Midbrain (tissue), 1 donor: ENCODE data around the gene ITPR2.
A peak's percentile ranks its signal among the peaks of the same experiment; 100 is the strongest.

Source experiments
- DNase-seq: peaks from one replicate; lab custom pipeline; 2025; lab: John Stamatoyannopoulos, UW

The ITPR2 gene

DNA sequence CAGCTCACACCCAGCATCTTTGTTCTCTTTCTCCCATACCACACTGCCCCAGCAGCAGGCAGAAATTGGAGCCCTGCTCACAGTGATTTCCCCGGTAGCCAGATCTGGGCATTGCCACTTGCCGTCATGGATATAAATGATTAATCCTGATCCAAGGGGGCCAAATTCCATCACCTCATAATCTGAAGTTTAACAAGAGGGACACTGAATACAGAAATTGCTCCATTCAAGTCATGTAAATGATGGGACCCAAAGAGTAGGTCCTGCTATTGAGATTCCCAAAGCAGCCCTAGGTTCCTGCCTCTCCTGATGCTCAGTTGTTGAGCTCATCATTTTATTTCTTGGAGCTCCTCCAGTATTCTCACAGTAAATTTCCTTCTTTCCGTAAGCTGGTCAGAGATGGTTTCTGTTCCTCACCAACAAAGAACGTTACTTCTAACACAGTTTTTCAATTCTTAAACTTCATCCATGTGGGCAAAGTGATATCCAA, 11.7 kb downstream of the ITPR2 start:
- peak; percentile 40 for DNase-seq

DNA sequence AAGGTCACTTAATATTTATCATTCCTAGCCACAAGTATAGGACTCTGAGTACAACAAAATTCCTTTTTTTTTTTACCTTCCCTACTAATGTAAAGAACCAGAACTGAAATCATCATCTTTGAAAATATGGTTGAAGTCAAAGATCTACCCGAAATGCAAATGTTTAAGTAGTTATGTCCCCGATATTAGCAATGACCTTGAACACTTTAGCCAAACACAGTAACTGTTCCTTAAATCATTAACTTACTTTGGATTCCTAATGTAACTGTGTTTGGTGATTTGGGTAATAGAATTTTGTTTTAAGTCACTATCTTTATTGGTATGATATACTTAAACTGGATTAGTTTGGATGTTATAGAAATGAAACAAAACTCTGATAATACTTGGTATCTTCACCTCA, 14.4 kb downstream of the ITPR2 start:
- no peak for DNase-seq

DNA sequence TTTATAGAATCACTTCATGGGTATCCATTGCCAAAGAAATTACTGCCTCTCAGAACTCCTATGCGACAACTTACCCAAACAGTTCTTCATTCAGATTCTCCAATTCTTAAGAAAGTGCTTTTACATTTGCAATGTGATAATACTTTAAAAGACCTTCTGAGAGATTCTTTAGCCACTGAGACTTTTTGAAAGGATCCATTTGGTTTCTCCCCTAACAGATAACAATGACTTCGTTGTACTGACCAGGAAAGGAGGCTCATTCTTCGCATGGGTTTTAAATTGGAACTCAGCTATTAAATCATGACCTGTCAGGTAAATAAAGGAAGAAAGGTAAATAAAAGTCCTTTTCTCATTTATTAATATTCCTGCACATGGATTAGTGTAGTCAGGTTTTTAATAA, 14.8 kb downstream of the ITPR2 start:
- no peak for DNase-seq

DNA sequence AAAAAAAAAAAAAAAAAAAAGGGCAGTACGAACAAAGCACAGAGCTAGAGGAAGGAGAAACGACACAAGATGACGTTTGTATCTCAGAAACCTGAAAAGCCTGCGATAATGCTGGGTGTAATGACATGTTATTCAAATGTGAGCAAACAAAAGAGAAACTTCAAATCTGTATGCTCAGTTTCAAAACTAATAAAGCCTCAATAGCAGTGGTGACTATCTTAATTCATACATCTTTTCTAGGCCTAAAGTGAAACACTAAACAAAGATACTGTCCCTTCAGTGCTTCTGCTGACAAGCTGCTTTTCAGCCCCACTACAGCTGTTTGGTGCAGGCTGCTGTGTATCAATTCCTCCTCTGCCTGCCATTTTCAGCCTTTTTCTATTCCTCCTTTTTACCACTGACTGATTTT, 15.8 kb downstream of the ITPR2 start:
- no peak for DNase-seq

DNA sequence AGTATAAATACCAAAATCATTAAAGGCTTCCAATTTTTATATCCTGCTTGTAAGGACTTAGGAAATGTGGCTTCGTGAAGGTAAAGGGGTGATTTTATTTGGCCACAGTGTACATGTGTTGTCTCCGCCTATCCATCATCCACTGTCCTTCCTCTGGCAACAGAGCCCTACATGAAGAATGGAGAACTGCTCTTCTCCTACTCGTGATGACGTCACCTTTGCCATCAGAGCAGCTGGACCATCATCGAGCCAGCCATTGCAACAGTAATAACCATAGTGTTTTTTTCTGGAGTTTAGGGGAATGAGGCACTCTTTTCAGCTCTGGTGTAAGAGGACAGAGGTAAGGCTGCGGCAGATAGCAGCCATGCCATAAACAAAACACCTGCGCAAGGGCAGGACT, 19.2 kb downstream of the ITPR2 start:
- no peak for DNase-seq

DNA sequence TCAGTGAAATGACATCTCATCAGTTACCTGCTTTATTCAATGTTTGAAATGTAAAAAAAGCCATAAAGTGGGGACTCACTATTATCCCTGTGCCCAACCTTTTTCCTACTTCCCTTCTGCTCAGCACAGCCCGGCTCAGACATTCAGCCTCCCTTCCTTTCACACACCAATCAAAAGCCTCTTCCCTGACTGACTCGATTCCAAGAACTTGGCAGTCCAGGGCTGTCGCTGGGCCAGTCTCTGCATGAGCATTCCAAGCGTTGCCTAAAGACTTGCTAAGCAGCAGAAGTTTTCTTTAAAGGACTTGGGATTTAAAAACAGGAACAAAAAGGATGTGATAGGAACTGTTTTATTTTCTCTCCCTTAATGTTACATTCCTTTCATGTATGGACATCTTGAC, 22.7 kb downstream of the ITPR2 start:
- peak; percentile 77 for DNase-seq

DNA sequence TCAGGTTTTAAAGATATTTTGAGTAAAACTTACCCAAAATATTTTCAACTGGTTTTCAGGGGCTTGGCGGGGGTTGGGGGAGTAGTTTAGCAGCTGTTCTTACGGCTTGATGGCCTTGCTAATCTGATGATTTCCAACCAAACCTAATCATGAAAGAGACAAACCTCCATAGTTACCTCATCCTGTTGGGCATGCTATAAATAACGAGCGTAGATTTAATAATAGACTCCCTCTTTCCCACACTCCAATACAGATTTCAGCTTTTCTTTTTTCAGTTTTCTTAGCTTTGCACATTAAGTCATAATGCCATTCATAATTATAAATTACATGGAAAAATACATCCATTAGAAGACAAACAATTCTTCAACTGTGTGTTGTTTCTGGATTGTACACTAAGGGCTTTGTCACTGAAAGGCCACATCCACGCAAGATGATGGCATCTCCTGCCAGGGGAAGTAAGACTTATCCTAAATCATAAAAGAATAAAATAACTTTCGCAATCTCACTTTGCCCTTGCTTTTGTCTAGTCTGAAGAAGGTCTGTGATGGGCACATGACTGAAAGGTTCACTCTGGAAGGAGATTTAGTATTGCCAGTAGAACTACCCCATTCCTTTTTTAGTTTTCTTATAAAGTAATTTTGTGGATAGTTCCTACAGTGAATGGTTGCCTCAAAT, 23.2 kb downstream of the ITPR2 start:
- no peak for DNase-seq

DNA sequence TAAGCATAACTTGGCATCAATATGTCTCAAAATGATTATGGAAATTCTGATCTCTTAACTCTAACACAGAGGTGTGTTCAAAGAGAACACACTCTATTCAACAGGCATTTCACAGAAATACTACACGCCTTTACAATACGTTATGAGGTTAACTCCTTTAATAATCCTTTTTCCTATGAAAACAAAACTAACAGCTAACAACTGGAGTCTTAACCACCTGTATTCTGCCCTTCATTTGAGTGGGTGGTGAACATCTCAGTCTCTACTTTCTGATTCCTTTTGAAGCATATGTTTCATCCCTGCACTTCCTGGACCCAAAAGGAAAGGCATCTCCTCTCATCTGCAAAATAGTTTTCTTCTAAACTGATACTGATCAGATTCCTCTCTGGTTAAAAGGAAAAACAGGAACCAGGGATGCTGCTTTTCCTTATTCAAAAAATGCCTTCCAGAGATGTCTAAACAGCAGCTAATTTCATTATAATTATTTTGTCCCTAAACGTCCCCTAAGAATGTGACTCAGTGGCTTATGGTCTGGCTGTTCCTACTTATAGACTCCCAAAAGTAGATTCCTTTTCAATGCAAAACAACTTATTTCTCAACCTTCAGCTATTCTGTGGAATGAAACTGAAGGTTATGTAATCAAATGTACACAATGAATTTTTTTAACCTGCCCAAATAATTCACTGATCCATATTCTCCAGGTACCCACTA, 24.1 kb downstream of the ITPR2 start:
- DNase-seq: no peak

DNA sequence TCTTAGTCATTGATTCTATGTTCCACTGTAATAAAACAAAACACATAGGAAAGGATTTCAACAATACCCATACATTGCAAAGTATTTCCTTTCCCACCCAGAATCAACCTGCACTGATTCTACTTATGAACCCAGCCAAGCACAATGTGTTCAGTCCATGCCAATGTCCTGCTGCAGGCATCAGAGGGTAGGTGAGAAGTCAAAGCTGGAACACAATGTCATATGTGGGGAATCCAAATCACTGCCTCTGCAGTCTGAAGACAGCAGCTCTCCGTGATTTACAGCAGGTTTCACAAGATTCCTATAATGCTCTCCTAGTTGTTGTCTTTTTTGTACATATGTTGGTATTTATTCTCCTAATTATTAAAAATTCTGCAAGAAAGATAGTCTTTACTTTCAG, 25.7 kb downstream of the ITPR2 start:
- no peak for DNase-seq

DNA sequence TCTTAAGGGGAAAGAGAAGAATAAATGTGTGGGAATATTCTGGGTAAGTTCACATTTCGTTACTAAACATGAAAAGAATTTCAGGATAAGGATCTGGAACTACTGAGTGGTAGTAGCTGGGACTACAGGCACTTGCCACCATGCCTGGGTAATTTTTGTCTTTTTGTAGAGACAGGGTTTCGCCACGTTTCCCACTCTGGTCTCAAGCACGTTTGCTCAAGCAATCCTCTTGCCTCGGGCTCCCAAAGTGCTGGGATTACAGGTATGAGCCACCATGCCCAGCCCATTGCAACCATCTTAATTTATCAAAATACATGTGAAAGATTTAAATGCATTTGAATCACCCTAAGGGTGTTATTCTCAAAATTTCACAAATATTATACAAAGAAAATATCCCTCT, 26.4 kb downstream of the ITPR2 start:
- DNase-seq: no peak

DNA sequence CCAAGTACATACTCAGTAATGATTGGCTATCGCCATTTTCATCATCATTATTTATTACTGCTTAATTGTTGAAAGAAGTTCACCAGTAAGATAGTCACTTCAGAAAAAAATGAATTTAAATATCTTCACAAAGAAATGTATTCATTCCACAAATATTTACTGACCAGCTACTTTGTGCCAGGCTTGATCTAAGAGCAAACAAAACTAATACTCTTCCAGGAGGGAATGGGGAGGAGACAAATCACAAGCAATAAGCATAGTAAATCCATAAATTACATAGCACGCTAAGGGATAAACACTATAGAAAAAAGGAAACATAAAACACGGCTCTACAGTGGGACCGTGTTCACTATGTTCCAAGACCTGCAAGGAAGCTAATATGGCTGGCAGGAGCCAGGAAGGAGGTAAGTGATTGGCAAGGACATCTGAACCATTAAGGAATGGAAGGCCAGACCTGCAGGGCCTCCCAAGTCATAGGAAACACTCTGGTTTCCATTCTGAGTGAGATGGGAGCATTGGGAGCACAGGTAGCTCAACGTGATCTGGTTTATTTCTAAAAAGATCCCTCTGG, 27.5 kb downstream of the ITPR2 start:
- no peak for DNase-seq

DNA sequence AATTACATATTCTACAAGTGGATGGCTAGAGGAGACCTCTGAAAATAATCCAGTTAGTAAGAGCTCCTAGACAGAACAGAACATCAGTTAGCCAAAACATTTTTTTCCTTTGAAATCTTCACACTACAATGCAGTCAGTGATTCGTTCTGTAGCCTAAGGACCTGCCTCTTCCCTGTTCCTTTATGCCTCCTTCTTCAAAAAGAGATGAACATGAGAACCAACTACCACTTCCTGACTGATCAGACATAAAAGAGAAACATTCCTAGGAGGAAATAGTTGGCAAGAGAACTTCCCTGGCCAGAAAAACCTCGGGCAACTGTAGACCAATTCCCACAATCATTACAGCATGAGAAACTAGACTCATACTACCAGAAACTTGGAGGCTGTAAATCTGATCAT, 29.4 kb downstream of the ITPR2 start:
- no peak for DNase-seq

DNA sequence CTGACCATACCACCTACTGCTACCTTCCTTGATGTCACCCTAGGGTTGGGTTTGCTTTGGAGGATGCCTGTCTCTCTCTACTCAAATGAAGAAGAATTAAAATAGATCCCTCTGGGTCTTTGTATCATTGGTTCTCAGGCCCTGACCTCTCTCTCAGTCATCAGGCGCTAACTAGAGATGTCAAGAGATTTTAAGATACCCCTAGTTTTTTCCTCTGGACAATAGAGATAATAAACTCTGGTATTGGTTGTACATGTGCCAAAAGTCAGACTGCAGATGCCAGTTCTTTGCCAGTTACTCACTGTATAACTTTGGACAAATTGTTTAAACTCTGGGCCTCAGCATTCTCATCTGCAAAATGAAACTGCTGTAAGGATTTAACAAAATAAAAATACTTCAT, 31.5 kb downstream of the ITPR2 start:
- no peak for DNase-seq

DNA sequence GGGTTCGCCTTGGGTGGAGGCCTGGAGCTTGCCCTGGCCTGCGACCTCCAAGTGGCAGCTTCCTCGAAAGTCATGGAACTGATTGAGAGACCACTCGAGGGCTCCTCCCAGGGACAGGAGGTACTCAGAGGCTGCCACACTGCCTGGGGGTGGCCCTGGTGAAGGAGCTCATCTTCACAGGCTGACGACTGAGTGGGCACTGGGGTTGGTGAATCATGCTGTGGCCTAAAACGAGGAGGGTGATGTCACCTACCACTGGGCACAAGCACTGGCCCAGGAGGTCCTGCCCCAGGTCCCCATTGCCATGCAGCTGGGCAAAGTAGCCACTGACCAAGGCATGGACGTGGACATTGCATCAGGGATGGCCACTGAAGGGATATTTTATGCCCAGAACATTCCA, 32.1 kb downstream of the ITPR2 start:
- DNase-seq: no peak

DNA sequence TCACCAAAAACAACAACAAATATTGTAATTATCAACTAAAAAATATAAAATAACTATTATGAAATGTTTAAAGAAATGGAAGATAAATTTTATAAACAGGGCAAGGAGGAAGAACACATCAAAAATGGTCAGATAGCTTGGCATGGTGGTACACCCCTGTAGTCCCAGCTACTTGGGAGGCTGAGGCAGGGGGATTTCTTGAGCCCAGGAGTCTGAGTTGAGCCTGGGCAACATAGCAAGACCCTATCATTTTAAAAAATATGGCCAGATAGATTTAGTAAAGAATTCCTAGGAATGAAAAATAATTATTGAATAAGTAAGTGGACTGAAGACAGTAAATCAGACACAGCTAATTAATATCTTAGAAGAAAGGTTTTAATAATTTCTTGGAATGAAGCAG, 32.6 kb downstream of the ITPR2 start:
- DNase-seq: no peak

DNA sequence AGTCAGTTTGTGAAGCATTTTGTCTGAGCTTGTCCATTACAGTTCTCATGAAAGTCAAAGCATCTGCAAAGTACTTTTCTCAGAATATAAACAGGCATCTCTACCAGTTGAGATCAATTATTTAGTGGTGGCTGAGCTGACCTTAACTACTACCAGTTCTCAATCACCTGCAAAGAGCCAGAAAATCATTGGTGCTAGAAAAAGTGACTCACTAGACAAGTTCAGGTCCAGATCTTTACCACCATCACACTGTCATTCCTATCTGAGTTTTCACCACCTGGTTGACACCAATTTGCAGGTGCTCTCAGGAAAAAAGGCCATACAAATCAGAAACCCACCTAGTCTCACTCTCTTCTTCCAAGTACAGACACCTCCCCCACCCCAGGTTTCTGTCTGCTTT, 33.3 kb downstream of the ITPR2 start:
- DNase-seq: no peak

DNA sequence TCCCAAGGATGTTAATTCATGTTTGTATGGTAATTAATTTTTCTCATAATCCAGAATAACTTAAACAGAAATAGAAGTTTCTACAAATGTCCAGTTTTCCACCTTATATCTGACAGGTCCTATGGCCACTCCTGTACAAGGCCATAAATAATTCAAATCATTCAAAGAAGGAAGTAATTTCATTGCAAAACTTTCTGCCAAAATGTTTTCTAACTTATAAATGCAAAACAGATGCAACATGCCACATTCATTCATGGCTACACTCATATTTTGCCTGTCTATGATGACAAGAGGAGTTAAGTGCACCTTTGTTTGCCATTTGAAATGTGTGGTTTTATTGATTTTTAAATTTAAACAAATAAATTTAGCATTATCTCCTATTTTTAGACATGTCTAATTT, 34.4 kb downstream of the ITPR2 start:
- DNase-seq: no peak

DNA sequence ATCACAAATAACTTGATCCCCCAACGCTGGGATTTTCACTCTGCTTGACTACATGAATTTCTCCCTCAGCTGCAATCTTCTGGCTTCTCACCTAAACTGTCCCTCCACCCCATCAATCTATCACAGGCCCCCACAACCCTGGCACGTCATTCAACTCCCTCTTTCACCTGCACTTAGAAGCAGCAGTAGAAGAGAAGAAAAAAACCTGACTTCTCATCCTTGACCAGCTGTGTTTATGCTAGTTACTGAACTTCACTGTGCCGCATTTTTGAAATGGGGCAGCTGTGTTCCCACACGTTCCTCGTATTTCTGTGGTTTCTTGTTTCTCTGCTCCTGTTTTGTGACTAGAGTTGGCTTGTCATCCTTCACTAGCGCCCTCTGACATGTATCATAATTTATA, 35.0 kb downstream of the ITPR2 start:
- DNase-seq: no peak

DNA sequence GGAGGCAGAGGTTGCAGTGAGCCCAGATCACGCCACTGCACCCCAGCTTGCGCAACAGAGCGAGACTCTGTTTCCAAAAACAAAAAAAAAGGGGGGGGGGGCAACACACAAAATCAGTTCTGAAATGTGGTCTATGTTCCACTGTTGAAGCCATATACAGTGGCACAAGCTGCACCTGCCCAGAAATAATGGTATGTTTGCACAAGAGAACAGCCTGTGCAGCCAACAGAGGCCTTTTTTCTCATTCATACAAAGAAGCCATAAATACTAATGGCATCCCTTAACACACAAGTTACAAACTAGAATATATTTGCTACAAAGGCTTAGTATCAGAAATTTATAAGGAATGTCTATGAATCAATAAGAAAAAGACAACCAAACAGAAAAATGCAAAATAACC, 37.1 kb downstream of the ITPR2 start:
- DNase-seq: no peak

DNA sequence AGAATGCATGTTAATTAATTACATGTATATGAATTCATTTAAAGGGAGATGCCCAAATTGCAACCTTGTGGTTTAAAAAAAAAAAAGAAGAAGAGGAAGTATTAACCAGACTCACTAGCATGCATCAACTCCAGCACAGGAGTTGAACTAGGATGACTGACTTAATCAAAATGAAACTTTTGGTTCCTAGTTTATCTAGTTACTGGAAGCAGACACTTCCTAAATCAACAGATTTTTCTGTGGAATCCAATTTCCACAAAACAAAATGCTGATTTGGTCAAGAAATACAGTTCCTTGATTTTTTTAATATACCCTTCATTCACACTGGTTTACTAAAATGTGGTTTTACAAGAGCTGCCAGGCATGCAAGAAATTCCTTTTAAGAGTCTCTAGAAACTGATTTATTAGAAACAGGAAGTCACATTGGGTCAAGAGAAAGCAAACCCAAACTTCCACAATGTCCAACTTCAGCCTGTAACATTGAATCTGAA, 41.6 kb downstream of the ITPR2 start:
- peak; percentile 43 for DNase-seq

DNA sequence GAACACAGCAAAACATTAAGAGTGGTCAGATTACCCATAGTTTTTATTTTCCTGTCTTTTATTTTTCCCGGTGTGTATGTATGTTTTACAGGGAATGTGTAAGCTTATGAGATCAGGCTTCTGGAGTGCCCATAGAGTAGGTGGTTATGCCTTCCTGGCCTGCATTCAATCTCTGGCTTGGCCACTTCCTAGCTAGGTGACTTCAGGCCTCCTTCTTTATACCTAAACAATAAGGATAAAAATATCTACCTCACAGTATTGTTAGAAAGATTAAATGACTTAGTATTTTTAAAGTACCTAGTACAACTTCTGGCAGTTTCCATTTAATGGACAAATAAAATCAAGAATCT, 42.4 kb downstream of the ITPR2 start:
- no peak for DNase-seq

DNA sequence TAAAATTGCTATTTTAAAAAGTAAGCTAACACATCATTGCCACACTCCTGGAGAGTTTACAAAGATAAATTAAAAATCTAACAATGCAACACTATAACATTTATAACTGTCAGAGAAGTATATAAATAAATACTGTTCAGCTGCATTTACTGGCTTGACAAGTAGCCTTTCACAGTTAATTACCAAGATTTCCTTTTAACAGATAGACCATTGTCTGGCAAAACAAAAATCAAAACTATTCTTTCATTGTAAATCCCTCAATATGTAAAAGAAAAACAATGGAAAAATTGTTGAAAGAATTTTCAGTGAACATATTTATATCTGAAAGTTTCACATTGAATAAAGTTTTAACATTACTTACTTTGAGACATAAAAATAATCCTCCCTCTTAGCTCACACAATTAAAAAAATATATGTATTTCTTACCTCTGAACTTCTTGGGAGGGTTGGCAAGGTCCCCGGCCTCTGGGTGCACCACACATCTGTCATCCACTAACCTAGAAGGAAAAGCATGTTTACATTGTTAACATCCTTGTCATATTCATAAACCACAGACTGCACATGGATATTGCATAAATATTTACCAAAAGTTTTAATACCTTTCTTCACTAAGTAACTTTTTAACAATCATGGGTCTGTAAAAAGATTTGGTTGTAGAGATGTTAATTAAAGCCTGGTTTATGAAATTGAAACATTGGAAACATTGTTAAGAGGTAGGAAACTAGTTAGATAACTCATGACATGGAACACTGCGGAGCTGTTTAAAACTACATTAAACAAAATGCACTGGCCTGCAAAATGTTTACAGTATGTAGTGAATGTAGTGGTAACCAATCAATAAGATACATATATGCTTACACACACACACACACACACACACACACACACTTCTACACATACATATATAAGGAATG, 43.0 kb downstream of the ITPR2 start:
- no peak for DNase-seq
